H1 (cell line): ENCODE measurements around the gene MZT1. TPM values are rescaled to one million over a fixed set of nuclear protein-coding genes. Genes with fewer than 3 reads are reported as not detected.

Source experiments
- CTCF ChIA-PET: fragments of 300-600 bp; sonication (Branson Sonifier 250); formaldehyde crosslinking; loops from one replicate; lab custom pipeline; 2021; ENCODE audit not compliant: partially characterized antibody; lab: Charles Lee
- POLR2A ChIA-PET: fragments of 300-600 bp; sonication (Branson Sonifier 250); formaldehyde crosslinking; loops from one replicate; lab custom pipeline; 2021; ENCODE audit warnings: inconsistent platforms; ENCODE audit not compliant: partially characterized antibody; lab: Charles Lee
- DNase-seq, 2 experiments: peaks; one replicate each; pipeline versions ENCODE4 v3.0.0 to v3.0.0-alpha.2; 2010 to 2022; ENCODE audit warnings: low spot score in 2 of 2, low read depth in 1 of 2, mixed read lengths in 1 of 2
- FAIRE-seq: peaks from 2 replicates; lab custom pipeline; 2011; peaks lifted over from hg19 to GRCh38; lab: Jason Lieb, UNC
- H2AFZ ChIP-seq: 2 replicates; pipeline ENCODE4 v1.8.1; 2012; ENCODE audit warnings: low read length, inconsistent platforms
- H2AK5ac ChIP-seq: 2 replicates; pipeline ENCODE4 v1.6.1; 2013; ENCODE audit warnings: low read depth, low read length
- H2BK120ac ChIP-seq: replicated peaks from 2 replicates; pipeline ENCODE3; 2013; ENCODE audit warnings: low read depth, low read length, inconsistent platforms
- H2BK12ac ChIP-seq: 2 replicates; pipeline ENCODE4 v1.6.1; 2013; ENCODE audit warnings: low read depth, low read length
- H2BK15ac ChIP-seq: 2 replicates; pipeline ENCODE4 v1.6.1; 2013; ENCODE audit warnings: low read length
- H2BK20ac ChIP-seq: 2 replicates; pipeline ENCODE4 v1.6.1; 2013; ENCODE audit warnings: low read length
- H2BK5ac ChIP-seq: 2 replicates; pipeline ENCODE4 v1.6.1; 2013; ENCODE audit warnings: low read depth, low read length
- H3K14ac ChIP-seq: 2 replicates; pipeline ENCODE4 v1.6.1; 2013; ENCODE audit warnings: inconsistent platforms; ENCODE audit not compliant: insufficient read length
- H3K18ac ChIP-seq: 2 replicates; pipeline ENCODE4 v1.6.1; 2013; ENCODE audit warnings: low read length; ENCODE audit errors: extremely low read depth
- H3K23ac ChIP-seq: 2 replicates; pipeline ENCODE4 v1.6.1; 2013; ENCODE audit warnings: inconsistent platforms; ENCODE audit not compliant: insufficient read length
- H3K23me2 ChIP-seq: 2 replicates; pipeline ENCODE4 v1.6.1; 2013; ENCODE audit warnings: low read depth, low read length
- H3K27ac ChIP-seq: 2 replicates; pipeline ENCODE4 v1.6.1; 2011; ENCODE audit warnings: low read depth, low read length, inconsistent platforms
- H3K27me3 ChIP-seq, 4 experiments: replicated peaks in 1 of 4; 1 replicate in 1 of 4; 2 replicates in 3 of 4; pipeline versions ENCODE4 v1.6.1 to v1.8.1; 2011 to 2013; ENCODE audit warnings: low read length in 3 of 4, mild to moderate bottlenecking in 3 of 4, inconsistent platforms in 2 of 4, mixed read lengths in 2 of 4, moderate library complexity in 1 of 4; ENCODE audit not compliant: control insufficient read depth in 3 of 4, insufficient read depth in 3 of 4; ENCODE audit errors: extremely low read depth in 1 of 4
- H3K36me3 ChIP-seq, 4 experiments: 2 replicates each; pipeline versions ENCODE4 v1.6.1 to v1.8.1; 2011 to 2013; ENCODE audit warnings: mild to moderate bottlenecking in 4 of 4, low read length in 3 of 4, moderate library complexity in 2 of 4, control low read depth in 1 of 4, inconsistent platforms in 1 of 4; ENCODE audit not compliant: insufficient read depth in 4 of 4, control insufficient read depth in 2 of 4
- H3K4ac ChIP-seq: replicated peaks from 2 replicates; pipeline ENCODE3; 2013; ENCODE audit warnings: low read length, low read depth, mixed read lengths, inconsistent platforms; ENCODE audit not compliant: insufficient read length
- H3K4me1 ChIP-seq, 4 experiments: replicated peaks in 1 of 4; 1 replicate in 1 of 4; 2 replicates in 3 of 4; pipeline versions ENCODE4 v1.6.1 to v1.8.1; 2011 to 2013; ENCODE audit warnings: low read length in 3 of 4, inconsistent platforms in 2 of 4, mixed read lengths in 1 of 4; ENCODE audit not compliant: insufficient read depth in 4 of 4, control insufficient read depth in 3 of 4
- H3K4me2 ChIP-seq, 2 experiments: 2 replicates each; pipeline versions ENCODE4 v1.6.1 to v1.8.1; 2011 to 2013; ENCODE audit warnings: low read depth in 2 of 2, low read length in 2 of 2, control low read depth in 1 of 2, inconsistent platforms in 1 of 2, mild to moderate bottlenecking in 1 of 2; ENCODE audit not compliant: insufficient read depth in 1 of 2
- H3K4me3 ChIP-seq, 4 experiments: fragments of 200-600, 300-600 bp in 1 of 4; sonication (generic), shearing (Covaris generic), sonication (Bioruptor Twin) in 1 of 4; 2 replicates each; pipeline versions ENCODE4 v1.5.1 to v1.8.1; 2011 to 2016; ENCODE audit warnings: low read length in 4 of 4, low read depth in 3 of 4, control low read depth in 2 of 4, inconsistent platforms in 2 of 4, mild to moderate bottlenecking in 2 of 4, mixed read lengths in 1 of 4, moderate library complexity in 1 of 4; ENCODE audit not compliant: insufficient read depth in 2 of 4; ENCODE audit errors: extremely low read depth in 1 of 4
- H3K56ac ChIP-seq: replicated peaks from 2 replicates; pipeline ENCODE3; 2013; ENCODE audit warnings: low read depth, mild to moderate bottlenecking, mixed read lengths, low read length, inconsistent platforms; ENCODE audit not compliant: insufficient read length
- H3K79me1 ChIP-seq: 2 replicates; pipeline ENCODE4 v1.6.1; 2013; ENCODE audit warnings: low read depth, low read length, control low read depth
- H3K79me2 ChIP-seq, 2 experiments: 2 replicates each; pipeline versions ENCODE4 v1.6.1 to v1.8.1; 2012 to 2013; ENCODE audit warnings: low read length in 2 of 2, mild to moderate bottlenecking in 2 of 2, inconsistent platforms in 1 of 2; ENCODE audit not compliant: insufficient read depth in 2 of 2, control insufficient read depth in 1 of 2
- H3K9ac ChIP-seq, 4 experiments: replicated peaks in 1 of 4; 1 replicate in 1 of 4; 2 replicates in 3 of 4; pipeline versions ENCODE4 v1.6.1 to v1.8.1; 2011 to 2013; ENCODE audit warnings: low read depth in 3 of 4, low read length in 3 of 4, control low read depth in 2 of 4, mild to moderate bottlenecking in 2 of 4, moderate library complexity in 2 of 4, inconsistent platforms in 1 of 4; ENCODE audit errors: extremely low read depth in 1 of 4
- H3K9me3 ChIP-seq, 2 experiments: 2 replicates each; pipeline versions ENCODE4 v1.6.1 to v1.8.1; 2012 to 2013; ENCODE audit warnings: mild to moderate bottlenecking in 2 of 2, moderate library complexity in 2 of 2, control low read depth in 1 of 2, inconsistent platforms in 1 of 2, low read depth in 1 of 2, low read length in 1 of 2, mixed read lengths in 1 of 2; ENCODE audit not compliant: insufficient read depth in 2 of 2
- H4K20me1 ChIP-seq, 2 experiments: replicated peaks in 1 of 2; 2 replicates each; pipeline versions ENCODE3 to v1.8.1; 2011 to 2013; ENCODE audit warnings: inconsistent platforms in 2 of 2, low read length in 2 of 2, mild to moderate bottlenecking in 1 of 2; ENCODE audit not compliant: insufficient read depth in 2 of 2, control insufficient read depth in 1 of 2
- H4K5ac ChIP-seq: 2 replicates; pipeline ENCODE4 v1.6.1; 2013; ENCODE audit warnings: low read length, low read depth, mixed read lengths, inconsistent platforms; ENCODE audit not compliant: insufficient read length
- H4K8ac ChIP-seq: 2 replicates; pipeline ENCODE4 v1.8.0; 2013; ENCODE audit warnings: mild to moderate bottlenecking, moderate library complexity, low read length, inconsistent platforms; ENCODE audit not compliant: insufficient read depth; ENCODE audit errors: extremely low read depth
- H4K91ac ChIP-seq: replicated peaks from 2 replicates; pipeline ENCODE3; 2013; ENCODE audit warnings: low read length, mixed read lengths, inconsistent platforms; ENCODE audit not compliant: insufficient read length
- CHD1 ChIP-seq: IDR thresholded peaks from 2 replicates; pipeline ENCODE4 v1.6.1; 2012; ENCODE audit warnings: low read depth, low read length, improper control_type of control experiment
- CHD2 ChIP-seq: IDR thresholded peaks from 2 replicates; pipeline ENCODE4 v1.6.1; 2012; ENCODE audit warnings: low read length, improper control_type of control experiment
- EP300 ChIP-seq, 2 experiments: IDR thresholded peaks; 1 replicate in 1 of 2; 2 replicates in 1 of 2; pipeline ENCODE4 v1.6.1; 2011 to 2012; ENCODE audit warnings: low read depth in 2 of 2, low read length in 2 of 2, mild to moderate bottlenecking in 2 of 2, borderline replicate concordance in 1 of 2, inconsistent platforms in 1 of 2, moderate library complexity in 1 of 2
- EZH2 ChIP-seq: fragments of 200-600 bp; sonication (generic); IDR thresholded peaks from 2 replicates; pipeline ENCODE4 v1.7.1; 2012; ENCODE audit warnings: low read depth, mild to moderate bottlenecking, moderate library complexity, low read length, inconsistent platforms; ENCODE audit not compliant: severe bottlenecking
- GABPA ChIP-seq: IDR thresholded peaks from 2 replicates; pipeline ENCODE4 v1.6.1; 2011; ENCODE audit warnings: mild to moderate bottlenecking, low read length, moderate library complexity, borderline replicate concordance; ENCODE audit not compliant: insufficient read depth
- MAFK ChIP-seq: IDR thresholded peaks from 2 replicates; pipeline ENCODE4 v1.6.1; 2012; ENCODE audit warnings: low read depth, mild to moderate bottlenecking, improper control_type of control experiment, low read length
- PHF8 ChIP-seq: fragments of 200-600 bp; sonication (generic); conservative IDR thresholded peaks from 2 replicates; pipeline ENCODE4 v1.7.1; 2012; ENCODE audit warnings: low read depth, mild to moderate bottlenecking, inconsistent platforms, low read length, moderate library complexity
- RXRA ChIP-seq: IDR thresholded peaks from 2 replicates; pipeline ENCODE4 v1.6.1; 2011; ENCODE audit warnings: low read depth, mild to moderate bottlenecking, low read length, moderate library complexity; ENCODE audit not compliant: insufficient read depth
- SAP30 ChIP-seq: fragments of 300-600 bp; sonication (generic); IDR thresholded peaks from 2 replicates; pipeline ENCODE4 v1.7.1; 2012; ENCODE audit warnings: low read length, moderate library complexity, mild to moderate bottlenecking, inconsistent platforms; ENCODE audit not compliant: insufficient read depth, insufficient replicate concordance
- ZNF274 ChIP-seq: IDR thresholded peaks from 2 replicates; pipeline ENCODE4 v1.7.0; 2012; ENCODE audit warnings: low read length, borderline replicate concordance; ENCODE audit errors: extremely low read depth
- WGBS, 2 experiments: shearing (Covaris generic) in 1 of 2; methylation state at CpG; one replicate each; pipeline versions ENCODE4 v1.1.6 to v1.1.7; 2013 to 2015; ENCODE audit warnings: low lambda C conversion rate in 2 of 2, mixed read lengths in 2 of 2, inconsistent platforms in 1 of 2, low coverage in 1 of 2, missing lambda C conversion rate in 1 of 2; ENCODE audit not compliant: insufficient replicate concordance in 2 of 2, insufficient coverage in 1 of 2, insufficient read length in 1 of 2; ENCODE audit errors: extremely low coverage in 1 of 2, missing lambda C conversion rate in 1 of 2; 5-methylcytosine and 5-hydroxymethylcytosine counted together
- polyA plus RNA-seq, 7 experiments: library from polyadenylated mRNA; depleted of rRNA in 3 of 7; stranded (reverse) in 5 of 7; unstranded in 2 of 7; fragments of >200 nt in 5 of 7; fragments of 200-250 nt in 2 of 7; gene quantifications; 1 replicate in 5 of 7; 2 replicates in 1 of 7; 4 replicates in 1 of 7; pipeline versions ENCODE4 v1.2.1 to v1.2.3, GENCODE V29; 2011 to 2013; ENCODE audit warnings: missing spikeins in 2 of 7, mixed read lengths in 2 of 7
- total RNA-seq: library from RNA; stranded (reverse); fragmentation: NEBNext Ultra II Directional; extraction: Animal tissue kit (Norgen Biotek cat#: 25700); gene quantifications from 2 replicates; pipeline ENCODE4 v1.2.1, GENCODE V29; 2021

MZT1 gene
- total and polyA plus RNA-seq, 2 of the 8 experiments (the other 6 are each of a cell fraction or from before 2014, with no cell fraction given): 8.8 to 25.2 TPM

DNA sequence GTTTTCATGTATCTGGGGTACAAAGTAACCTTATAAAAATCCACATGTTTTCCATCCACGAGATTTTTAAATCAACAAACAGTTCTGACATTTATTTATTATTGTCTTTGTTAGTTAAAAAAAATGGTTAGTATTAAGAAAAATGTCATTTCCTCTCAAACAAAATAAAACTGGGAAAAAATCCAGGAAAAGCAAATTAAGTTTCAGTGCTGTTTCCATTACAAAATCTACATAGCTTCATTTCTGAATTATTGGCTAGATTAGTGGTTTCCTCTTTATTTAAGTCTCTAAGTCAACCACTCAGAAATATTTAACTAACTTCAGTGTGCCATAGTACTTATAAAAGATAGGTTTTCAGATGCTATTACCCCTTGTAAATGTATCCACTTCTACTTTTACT lies 49.1 kb downstream of the MZT1 start:
- Histone ChIP-seq H4K5ac (no peak overlapping the region), H3K9ac (no peak overlapping the region), H3K9me3 (no peaks in the 10 kb centered on the region), H3K23me2 (peaks cover 1% of the 10 kb centered on the region; the same call in 1 of the 2 replicates), H2BK12ac (no peak overlapping the region), H3K27ac (no peak overlapping the region), H3K79me1 (no peaks in the 10 kb centered on the region), H3K27me3 (no peaks in the 10 kb centered on the region), H3K4me3 (no peak overlapping the region), H3K36me3 (no peaks in the 10 kb centered on the region; a peak in 1 of 8 replicates), H3K56ac (no peak overlapping the region), H3K18ac (no peak overlapping the region), H3K79me2 (no peaks in the 10 kb centered on the region), H3K23ac (no peak overlapping the region), H3K4ac (no peak overlapping the region), H3K4me2 (no peak overlapping the region), H3K4me1 (no peaks in the 10 kb centered on the region; a peak in 1 of 7 replicates), H2BK20ac (no peak overlapping the region), H2BK15ac (no peak overlapping the region), H4K20me1 (no peaks in the 10 kb centered on the region), H2BK120ac (no peak overlapping the region), H3K14ac (no peak overlapping the region), H4K8ac (no peak overlapping the region), H2BK5ac (no peak overlapping the region), H2AFZ (no peak overlapping the region), H4K91ac (no peak overlapping the region), H2AK5ac (no peak overlapping the region)
- FAIRE-seq (no peak), DNase-seq (no peak)
- CTCF ChIA-PET: interaction anchor here (1.1 to 2.2 kb wide), 2 partner anchors 27 to 30 kb away, joined by 6 to 7 read pairs; no protein-coding TSS in a partner anchor
- TF ChIP-seq EP300 (IDR thresholded peaks at IDR 0.05; ENCODE audit: borderline replicate concordance in 1 of 2, low read depth in 2 of 2, low read length in 2 of 2): no peak
- TF ChIP-seq SAP30: no peak
- TF ChIP-seq CHD2: no peak
- no peak for TF ChIP-seq MAFK
- TF ChIP-seq CHD1: no peak
- no peak for TF ChIP-seq GABPA
- no peak for TF ChIP-seq EZH2
- TF ChIP-seq PHF8: no peak
- TF ChIP-seq RXRA: no peak
- no peak for TF ChIP-seq ZNF274
- POLR2A ChIA-PET: no interaction called here
- 88% methylated on average over 1 of the region's 1 CpG; no CpG with 5 or more reads in 1 of the 2 experiments for WGBS, 2 experiments
